ENCODE results near the gene ATF2. TPM values are rescaled to one million over a fixed set of nuclear protein-coding genes. Genes with fewer than 3 reads are reported as not detected.
A peak's percentile ranks its signal among the peaks of the same experiment; 100 is the strongest.

ATF2 gene
- 10 to 100 TPM; 45.0 to 51.3 TPM for total RNA-seq
- 10 to 100 TPM; 59.9 to 73.9 (median 64.4) TPM for polyA plus RNA-seq (ENCODE audit: insufficient read length in 6 of 6)
- long read RNA-seq, donor 1, full-length matches to known transcripts = 13 of 26 reads
- long read RNA-seq, donor 1, partial matches to known transcripts = 13 of 26 reads
- long read RNA-seq, donor 1, other reads (novel, unspliced or antisense) = 0 of 26 reads
- long read RNA-seq, donor 2, full-length matches to known transcripts = 7 of 7 reads
- long read RNA-seq, donor 2, partial matches to known transcripts = 0 of 7 reads
- long read RNA-seq, donor 2, other reads (novel, unspliced or antisense) = 0 of 7 reads
- long read RNA-seq, donor 3, full-length matches to known transcripts = 12 of 12 reads
- long read RNA-seq, donor 3, partial matches to known transcripts = 0 of 12 reads
- long read RNA-seq, donor 3, other reads (novel, unspliced or antisense) = 0 of 12 reads
- long read RNA-seq, donor 4, full-length matches to known transcripts = 2 of 4 reads
- long read RNA-seq, donor 4, partial matches to known transcripts = 2 of 4 reads
- long read RNA-seq, donor 4, other reads (novel, unspliced or antisense) = 0 of 4 reads
- long read RNA-seq, donor 5, full-length matches to known transcripts = 4 of 9 reads
- long read RNA-seq, donor 5, partial matches to known transcripts = 5 of 9 reads
- long read RNA-seq, donor 5, other reads (novel, unspliced or antisense) = 0 of 9 reads
- long read RNA-seq, donor 6, full-length matches to known transcripts = 7 of 7 reads
- long read RNA-seq, donor 6, partial matches to known transcripts = 0 of 7 reads
- long read RNA-seq, donor 6, other reads (novel, unspliced or antisense) = 0 of 7 reads
- long read RNA-seq, donor 7, full-length matches to known transcripts = 3 of 3 reads
- long read RNA-seq, donor 7, partial matches to known transcripts = 0 of 3 reads
- long read RNA-seq, donor 7, other reads (novel, unspliced or antisense) = 0 of 3 reads
- long read RNA-seq, donor 8, full-length matches to known transcripts = 11 of 11 reads
- long read RNA-seq, donor 8, partial matches to known transcripts = 0 of 11 reads
- long read RNA-seq, donor 8, other reads (novel, unspliced or antisense) = 0 of 11 reads
- long read RNA-seq, donor 9 = 0 reads
- long read RNA-seq, donor 10, partial matches to known transcripts = 4 of 4 reads
- long read RNA-seq, donor 10, other reads (novel, unspliced or antisense) = 0 of 4 reads
- long read RNA-seq, donor 11, full-length matches to known transcripts = 6 of 6 reads
- long read RNA-seq, donor 11, partial matches to known transcripts = 0 of 6 reads
- long read RNA-seq, donor 11, other reads (novel, unspliced or antisense) = 0 of 6 reads
- long read RNA-seq, donor 12, full-length matches to known transcripts = 2 of 2 reads
- long read RNA-seq, donor 12, partial matches to known transcripts = 0 of 2 reads
- long read RNA-seq, donor 12, other reads (novel, unspliced or antisense) = 0 of 2 reads

DNA sequence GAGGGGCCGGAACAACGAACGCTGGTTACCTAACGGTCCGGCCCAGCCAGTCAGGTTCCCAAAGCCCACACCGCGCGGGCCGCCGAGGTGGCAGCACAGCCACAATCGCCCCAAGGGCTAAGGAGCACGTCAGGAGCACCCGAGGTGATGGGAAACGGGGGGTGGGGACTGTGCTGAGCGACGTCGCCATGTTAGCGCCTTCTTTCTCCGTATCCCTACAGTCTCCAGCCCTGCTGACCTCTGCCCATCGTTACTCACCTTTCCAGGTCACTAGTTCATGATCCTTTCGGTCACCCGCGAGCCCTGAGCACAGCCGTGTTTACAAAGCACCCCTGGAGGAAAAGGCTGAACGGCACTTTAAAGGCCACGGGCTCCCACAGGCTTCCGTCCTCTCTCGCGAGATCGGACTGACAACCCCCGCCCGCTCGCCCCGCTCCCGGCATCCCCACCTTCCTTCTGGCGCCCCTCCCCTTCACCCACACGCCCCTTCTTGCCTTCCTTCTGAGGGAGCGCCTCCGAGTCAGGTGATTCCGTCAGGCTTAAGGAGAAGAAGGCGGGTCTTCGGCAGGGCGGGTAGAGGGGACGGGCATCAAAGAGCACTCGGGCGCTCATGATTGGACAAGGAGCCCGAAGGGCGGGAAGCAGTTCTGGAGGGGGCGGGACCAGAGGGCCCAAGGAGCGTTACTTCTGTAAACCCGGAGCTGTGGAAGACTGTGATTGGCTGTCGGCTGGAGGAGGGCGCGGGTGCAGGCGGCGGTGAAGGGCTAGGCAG, at the start of gene ATF2:
Gene ATF2, minus strand, starts transcription at position 412 of the 772 bp plus-strand sequence. CDS start 31,760 bp downstream, outside the sequence.
- peaks cover 0 to 26% of the 10 kb centered on the region in 2 donors for H3K4me1 ChIP-seq
- ATAC-seq (peak; percentile 96), DNase-seq (peak; percentile 97 to 100 (median 99))
- intact Hi-C loops (cut with DNase I) = no loop called here
- peak within 1 kb of the TSS; percentile 90 to 93 for H3K27ac ChIP-seq
- H3K9me3 ChIP-seq = no peaks in the 10 kb centered on the region
- H3K4me3 ChIP-seq = peak within 1 kb of the TSS; percentile 84 to 92
- TF ChIP-seq CTCF (IDR thresholded peaks at IDR 0.05) = no peak
- no peaks in the 10 kb centered on the region for H3K36me3 ChIP-seq
- no peaks in the 10 kb centered on the region for H3K27me3 ChIP-seq

- Histone ChIP-seq H3K36me3 (no peaks in the 10 kb centered on the region), H3K27ac (no peak overlapping the region), H3K27me3 (peaks cover 0 to 2% of the 10 kb centered on the region in 2 donors), H3K4me3 (no peak overlapping the region), H3K9me3 (no peaks in the 10 kb centered on the region), H3K4me1 (no peaks in the 10 kb centered on the region)
- DNase-seq (peak in 2 of 4 donors; percentile 3 to 8), ATAC-seq (no peak)
- intact Hi-C loops (cut with DNase I) = no loop called here
- TF ChIP-seq CTCF (IDR thresholded peaks at IDR 0.05) = no peak
These were observed 39.9 kb upstream of the ATF2 start for GRCh38 chr2:175207741-175208438.

- no peak overlapping the region for H3K4me3 ChIP-seq
- intact Hi-C loops (cut with DNase I) = no loop called here
- no peaks in the 10 kb centered on the region for H3K9me3 ChIP-seq
- TF ChIP-seq CTCF (IDR thresholded peaks at IDR 0.05) = no peak
- no peaks in the 10 kb centered on the region for H3K36me3 ChIP-seq
- no peak overlapping the region for H3K27ac ChIP-seq
- ATAC-seq = no peak
- H3K4me1 ChIP-seq = no peaks in the 10 kb centered on the region
- no peak for DNase-seq
- peaks cover 0 to 12% of the 10 kb centered on the region in 2 donors for H3K27me3 ChIP-seq
These were observed 38.9 kb upstream of the ATF2 start for GRCh38 chr2:175206866-175207265.

GRCh38 chr2:175205523-175205922, 37.5 kb upstream of the ATF2 start:
- H3K4me3 ChIP-seq = no peak overlapping the region
- H3K36me3 ChIP-seq = no peaks in the 10 kb centered on the region
- ATAC-seq (no peak), DNase-seq (no peak)
- intact Hi-C loops (cut with DNase I) = no loop called here
- no peak for TF ChIP-seq CTCF (IDR thresholded peaks at IDR 0.05)
- H3K9me3 ChIP-seq = no peaks in the 10 kb centered on the region
- no peaks in the 10 kb centered on the region for H3K4me1 ChIP-seq
- H3K27me3 ChIP-seq = peaks cover 0 to 19% of the 10 kb centered on the region in 2 donors
- no peak overlapping the region for H3K27ac ChIP-seq
